K562 (cell line): ENCODE measurements around the gene DIPK1A.
A peak's percentile ranks its signal among the peaks of the same experiment; 100 is the strongest.

Source experiments
- CTCF ChIP-seq, 3 experiments: IDR thresholded peaks in 2 of 3; conservative IDR thresholded peaks in 1 of 3; 2 replicates each; pipeline ENCODE4 v1.5.1; 2011 to 2012; ENCODE audit warnings: low read length in 3 of 3, mild to moderate bottlenecking in 3 of 3, control low read depth in 2 of 3, improper control_type of control experiment in 1 of 3, inconsistent platforms in 1 of 3, low read depth in 1 of 3, mixed read lengths in 1 of 3, moderate library complexity in 1 of 3; ENCODE audit not compliant: insufficient read depth in 2 of 3
- EHMT2 ChIP-seq: fragments of 450-650 bp; IDR thresholded peaks from 2 replicates; pipeline ENCODE4 v1.6.1; 2018; ENCODE audit warnings: antibody characterized with exemption
- ELK1 ChIP-seq: sonication (generic); formaldehyde crosslinking; IDR thresholded peaks from 2 replicates; pipeline ENCODE4 v1.8.1; 2022; ENCODE audit warnings: missing genetic modification reagents
- HINFP ChIP-seq: fragments of 450-650 bp; conservative IDR thresholded peaks from 2 replicates; pipeline ENCODE4 v1.6.1; 2016; ENCODE audit warnings: missing genetic modification characterization, low read depth, mild to moderate bottlenecking, control low read depth, missing compliant biosample characterization
- HMG20A ChIP-seq: fragments of 450-650 bp; formaldehyde crosslinking; conservative IDR thresholded peaks from 2 replicates; pipeline ENCODE4 v1.4.0; 2020; ENCODE audit warnings: mild to moderate bottlenecking, mixed read lengths
- HMG20B ChIP-seq: fragments of 250-450 bp; sonication (Bioruptor Pico); IDR thresholded peaks from 2 replicates; pipeline ENCODE4 v1.5.0; 2021; ENCODE audit warnings: mild to moderate bottlenecking
- NFE2 ChIP-seq: IDR thresholded peaks from 2 replicates; pipeline ENCODE4 v1.6.1; 2014; ENCODE audit warnings: antibody characterized with exemption, low read depth
- SMC3 ChIP-seq: conservative IDR thresholded peaks from 2 replicates; pipeline ENCODE4 v1.6.1; 2011; ENCODE audit warnings: low read depth, low read length, improper control_type of control experiment; ENCODE audit not compliant: insufficient read depth
- SP2 ChIP-seq: IDR thresholded peaks from 2 replicates; pipeline ENCODE4 v1.6.1; 2011; ENCODE audit warnings: mild to moderate bottlenecking, low read depth, low read length, moderate library complexity; ENCODE audit not compliant: poor library complexity, severe bottlenecking; ENCODE audit errors: extremely low read depth
- STAT5B ChIP-seq: fragments of 250-450 bp; sonication (Bioruptor Pico); IDR thresholded peaks from 2 replicates; pipeline ENCODE4 v1.8.0; 2021; ENCODE audit warnings: mild to moderate bottlenecking, inconsistent platforms
- TEAD4 ChIP-seq, 2 experiments: sonication (generic) in 1 of 2; formaldehyde crosslinking in 1 of 2; IDR thresholded peaks; 2 replicates each; pipeline versions ENCODE4 v1.6.1 to v1.8.0; 2012 to 2022; ENCODE audit warnings: borderline replicate concordance in 1 of 2, inconsistent platforms in 1 of 2, low read length in 1 of 2, mild to moderate bottlenecking in 1 of 2, missing genetic modification reagents in 1 of 2
- ZHX1 ChIP-seq: fragments of 150-350 bp; conservative IDR thresholded peaks from 2 replicates; pipeline ENCODE4 v1.6.1; 2014; ENCODE audit warnings: low read length
- ZNF121 ChIP-seq: sonication (generic); formaldehyde crosslinking; conservative IDR thresholded peaks from 2 replicates; pipeline ENCODE4 v1.8.0; 2022; ENCODE audit warnings: missing genetic modification reagents
- ZNF347 ChIP-seq: fragments of 450-650 bp; formaldehyde crosslinking; IDR thresholded peaks from 2 replicates; pipeline ENCODE4 v1.4.0; 2020; ENCODE audit warnings: low read depth, mild to moderate bottlenecking, moderate library complexity

GRCh38 chr1:92951141-92951582 lies 10.1 kb downstream of the DIPK1A start:
- TF ChIP-seq NFE2 (peak; percentile 96), HMG20B (CRISPR knock-in tag) (no peak), CTCF (IDR thresholded peaks at IDR 0.05 in 2 of 3, conservative IDR thresholded peaks at IDR 0.05 in 1 of 3; ENCODE audit: insufficient read depth in 2 of 3, low read depth in 1 of 3, low read length in 3 of 3) (peak in 2 of 3 experiments; percentile 36 to 38; a peak in 4 of 6 replicates), ZHX1 (no peak), SP2 (no peak), HMG20A (CRISPR knock-in tag) (no peak), ZNF121 (CRISPR knock-in tag) (no peak), TEAD4 (IDR thresholded peaks at IDR 0.05; ENCODE audit: low read length) (no peak), TEAD4 (CRISPR knock-in tag; IDR thresholded peaks at IDR 0.05; ENCODE audit: borderline replicate concordance) (no peak), ZNF347 (CRISPR knock-in tag) (no peak), SMC3 (no peak), EHMT2 (peak; percentile 53; the same call in 1 of the 2 replicates), HINFP (tag) (no peak), STAT5B (CRISPR knock-in tag) (no peak), ELK1 (no peak)
